Stomach (tissue), 9 donors: ENCODE results near the gene UTP3. TPM values are rescaled to one million over a fixed set of nuclear protein-coding genes. Genes with fewer than 3 reads are reported as not detected.
"Not testable (repeated sequence)": the region's sequence is repeated elsewhere in the genome, so short reads cannot be mapped to it uniquely, and the experiment has no call there.

Experiments used
- DNase-seq, 2 donors: peaks; one replicate each; pipeline versions ENCODE4 v3.0.0 to v3.0.0-alpha.2; 2013 to 2019
- H3K27ac ChIP-seq, 5 donors: fragments of 200-600 bp in 4 of 5; sonication (generic) in 4 of 5; one replicate each; pipeline ENCODE4 v1.5.1; 2013 to 2019; ENCODE audit warnings: mild to moderate bottlenecking in 1 of 5, moderate library complexity in 1 of 5
- H3K27me3 ChIP-seq, 3 donors: fragments of 200-600 bp; sonication (generic); one replicate each; pipeline ENCODE4 v1.5.1; 2017 to 2019; ENCODE audit warnings: mixed run types in 1 of 3
- H3K36me3 ChIP-seq, 4 donors: fragments of 200-600 bp; sonication (generic); 1 replicate in 3 of 4; 2 replicates in 1 of 4; pipeline ENCODE4 v1.5.1; 2016 to 2019
- H3K4me1 ChIP-seq, 4 donors: fragments of 200-600 bp; sonication (generic); one replicate each; pipeline ENCODE4 v1.5.1; 2016 to 2019
- H3K4me3 ChIP-seq, 4 donors: fragments of 200-600 bp; sonication (generic) in 3 of 4; one replicate each; pipeline ENCODE4 v1.5.1; 2016 to 2019; ENCODE audit warnings: mild to moderate bottlenecking in 1 of 4
- H3K9me3 ChIP-seq, 4 donors: fragments of 200-600 bp; sonication (generic); one replicate each; pipeline ENCODE4 v1.5.1; 2016 to 2019
- CTCF ChIP-seq, 7 experiments: fragments of 450-650 bp in 4 of 7; fragments of 200-600 bp in 3 of 7; sonication (generic) in 3 of 7; IDR thresholded peaks; one replicate each; pipeline ENCODE4 v1.5.1; 2016 to 2019; ENCODE audit warnings: antibody characterized with exemption in 7 of 7, control low read depth in 2 of 7, mild to moderate bottlenecking in 1 of 7
- EP300 ChIP-seq: sonication (generic); formaldehyde crosslinking; IDR thresholded peaks from one replicate; pipeline ENCODE4 v1.6.1; 2017; ENCODE audit warnings: antibody characterized with exemption
- POLR2A ChIP-seq, 4 donors: fragments of 450-650 bp; IDR thresholded peaks; one replicate each; pipeline ENCODE4 v1.6.1; 2016; ENCODE audit warnings: antibody characterized with exemption in 4 of 4, control low read depth in 2 of 4, mild to moderate bottlenecking in 1 of 4, moderate library complexity in 1 of 4
- POLR2AphosphoS5 ChIP-seq, 3 donors: sonication (generic); formaldehyde crosslinking; IDR thresholded peaks; one replicate each; pipeline ENCODE4 v1.6.1; 2016; ENCODE audit warnings: antibody characterized with exemption in 3 of 3
- WGBS, 5 donors: extraction: QIAGEN DNeasy Blood & Tissue Kit in 3 of 5; methylation state at CpG; one replicate each; pipeline versions ENCODE4 v1.1.5 to v1.1.7; 2013 to 2018; 5-methylcytosine and 5-hydroxymethylcytosine counted together
- intact Hi-C: fragments of 100-400 bp; cut with DNase I; formaldehyde crosslinking; loops from one replicate; pipeline ENCODE4 v1.15.1; 2023; ENCODE audit warnings: low total_unique reads
- polyA plus RNA-seq, 3 donors: library from polyadenylated mRNA; stranded (reverse); fragments of 200-250 nt; gene quantifications; one replicate each; pipeline ENCODE4 v1.2.3, GENCODE V29; 2013
- total RNA-seq, 5 donors: library from RNA; depleted of rRNA; stranded (reverse); fragments of >200 nt; gene quantifications; one replicate each; pipeline versions ENCODE4 v1.1.0 to v1.2.3, GENCODE V29; 2014 to 2016
- donor health status: healthy with polysubstance abuse.
- donor health status: Bipolar disorder and iron deficiency.
- donor health status: healthy.

Gene UTP3
- total and polyA plus RNA-seq, 8 donors: 11.3 to 22.2 (median 18.5) TPM

GRCh38 chr4:70654605-70655011, 33.7 kb upstream of the UTP3 start:
- no peak for DNase-seq
- intact Hi-C loops: no loop called here
- no peaks in the 10 kb centered on the region for H3K36me3 ChIP-seq
- H3K4me3 ChIP-seq: no peak overlapping the region
- H3K4me1 ChIP-seq: peaks cover 0 to 6% (median 3%) of the 10 kb centered on the region in 4 donors
- H3K9me3 ChIP-seq: no peaks in the 10 kb centered on the region
- H3K27ac ChIP-seq: no peak overlapping the region
- WGBS, 5 donors: 24 to 54% (median 45%) methylated on average over 5 of the region's 5 CpGs
- no peak for TF ChIP-seq EP300
- H3K27me3 ChIP-seq: no peaks in the 10 kb centered on the region

GRCh38 chr4:70657326-70657725, 31.0 kb upstream of the UTP3 start:
- 85 to 92% (median 87%) methylated on average over 5 of the region's 5 CpGs for WGBS, 5 donors
- no peak for TF ChIP-seq POLR2AphosphoS5 (IDR thresholded peaks at IDR 0.05)
- TF ChIP-seq EP300: no peak
- TF ChIP-seq POLR2A (IDR thresholded peaks at IDR 0.05): no peak
- no peak for TF ChIP-seq CTCF (IDR thresholded peaks at IDR 0.05)
- Histone ChIP-seq H3K27me3 (no peaks in the 10 kb centered on the region), H3K36me3 (no peaks in the 10 kb centered on the region), H3K9me3 (no peaks in the 10 kb centered on the region), H3K4me3 (no peak overlapping the region), H3K4me1 (peaks cover 0 to under 1% (median under 1%) of the 10 kb centered on the region in 4 donors), H3K27ac (no peak overlapping the region)
- no peak for DNase-seq
- intact Hi-C loops: no loop called here

DNA sequence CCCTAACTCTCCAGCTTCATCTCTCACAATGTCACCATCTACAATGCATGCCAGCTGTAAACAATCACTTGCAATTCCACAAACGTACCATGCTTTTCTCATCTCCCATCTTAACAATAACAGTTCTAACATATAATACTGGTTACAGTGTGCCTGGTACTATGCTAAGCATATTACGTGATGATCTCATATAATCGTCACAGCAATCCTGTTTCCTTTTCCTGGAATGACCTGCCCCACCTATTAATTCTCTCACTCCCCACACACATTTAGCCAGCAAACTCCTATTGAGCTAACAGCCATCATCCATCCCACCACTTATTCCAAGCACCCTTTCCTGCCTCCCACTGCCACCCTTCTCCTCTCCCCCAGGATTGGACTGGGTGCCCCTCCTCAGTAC, 29.9 kb upstream of the UTP3 start:
- Histone ChIP-seq H3K4me1 (no peaks in the 10 kb centered on the region), H3K27ac (no peak overlapping the region), H3K36me3 (no peaks in the 10 kb centered on the region), H3K9me3 (no peaks in the 10 kb centered on the region), H3K4me3 (no peak overlapping the region), H3K27me3 (no peaks in the 10 kb centered on the region)
- no peak for DNase-seq
- WGBS, 5 donors: 42 to 68% (median 54%) methylated on average over 3 of the region's 3 CpGs
- TF ChIP-seq EP300: no peak
- no peak for TF ChIP-seq CTCF (IDR thresholded peaks at IDR 0.05)
- TF ChIP-seq POLR2A (IDR thresholded peaks at IDR 0.05): no peak
- TF ChIP-seq POLR2AphosphoS5 (IDR thresholded peaks at IDR 0.05): no peak
- intact Hi-C loops: no loop called here

DNA sequence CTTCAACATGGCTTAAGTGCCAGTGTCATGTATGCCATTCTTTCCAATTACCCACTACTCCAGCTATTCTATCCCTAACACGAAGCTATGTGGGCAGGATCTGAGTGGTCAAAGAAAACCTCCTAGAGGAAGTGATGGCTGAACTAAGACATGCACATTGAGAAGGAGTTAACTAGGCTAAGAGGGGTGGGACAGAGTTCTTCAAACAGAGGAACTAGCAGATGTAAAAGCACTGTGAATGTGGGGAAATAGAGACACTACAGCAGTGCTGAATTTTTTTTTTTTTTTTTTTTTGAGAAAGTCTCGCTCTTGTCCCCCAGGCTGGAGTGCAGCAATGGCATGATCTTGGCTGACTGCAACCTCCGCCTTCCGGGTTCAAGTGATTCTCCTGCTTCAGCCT, 28.2 kb upstream of the UTP3 start:
- Histone ChIP-seq H3K27me3 (no peaks in the 10 kb centered on the region), H3K4me1 (no peaks in the 10 kb centered on the region), H3K36me3 (no peaks in the 10 kb centered on the region), H3K27ac (no peak overlapping the region), H3K9me3 (no peaks in the 10 kb centered on the region), H3K4me3 (no peak overlapping the region)
- intact Hi-C loops: no loop called here
- 83 to 90% (median 89%) methylated on average over 4 of the region's 4 CpGs for WGBS, 5 donors
- TF ChIP-seq EP300 (no peak), CTCF (IDR thresholded peaks at IDR 0.05) (no peak), POLR2AphosphoS5 (IDR thresholded peaks at IDR 0.05) (no peak), POLR2A (IDR thresholded peaks at IDR 0.05) (no peak)
- DNase-seq: no peak

DNA sequence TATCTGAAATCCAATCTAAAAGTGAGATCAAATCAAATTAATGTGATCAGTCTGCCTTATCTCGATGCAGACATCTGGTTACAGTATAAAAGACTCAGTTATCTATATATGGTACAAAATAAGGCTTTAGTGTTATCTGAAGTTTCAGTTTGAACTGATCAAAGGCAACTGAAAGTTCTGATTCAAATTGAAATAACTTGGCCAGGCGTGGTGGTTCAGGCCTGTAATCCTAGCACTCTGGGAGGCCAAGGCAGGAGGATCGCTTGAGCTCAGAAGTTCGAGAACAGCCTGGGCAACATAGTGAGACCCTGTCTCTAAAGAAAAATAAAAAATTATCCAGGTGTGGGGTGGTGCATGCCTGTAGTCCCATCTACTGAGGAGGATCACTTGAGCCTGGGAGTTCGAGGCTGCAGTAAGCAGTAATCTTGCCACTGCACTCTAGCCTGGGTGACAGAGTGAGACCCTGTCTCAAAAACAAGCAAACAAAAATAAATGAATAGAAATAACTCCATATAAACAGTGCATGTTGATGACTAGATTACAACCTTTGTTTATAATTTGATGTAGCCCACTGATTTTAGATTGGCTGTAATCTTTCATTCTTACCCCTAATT, 26.9 kb upstream of the UTP3 start:
- H3K9me3 ChIP-seq, DNase-seq, H3K27ac ChIP-seq, H3K4me1 ChIP-seq, H3K36me3 ChIP-seq, H3K27me3 ChIP-seq, H3K4me3 ChIP-seq, intact Hi-C loops: not testable (repeated sequence)
- WGBS, 5 donors: 77 to 84% (median 83%) methylated on average over 5 of the region's 5 CpGs
